ENCODE measurements around the gene CMYA5.

DNA sequence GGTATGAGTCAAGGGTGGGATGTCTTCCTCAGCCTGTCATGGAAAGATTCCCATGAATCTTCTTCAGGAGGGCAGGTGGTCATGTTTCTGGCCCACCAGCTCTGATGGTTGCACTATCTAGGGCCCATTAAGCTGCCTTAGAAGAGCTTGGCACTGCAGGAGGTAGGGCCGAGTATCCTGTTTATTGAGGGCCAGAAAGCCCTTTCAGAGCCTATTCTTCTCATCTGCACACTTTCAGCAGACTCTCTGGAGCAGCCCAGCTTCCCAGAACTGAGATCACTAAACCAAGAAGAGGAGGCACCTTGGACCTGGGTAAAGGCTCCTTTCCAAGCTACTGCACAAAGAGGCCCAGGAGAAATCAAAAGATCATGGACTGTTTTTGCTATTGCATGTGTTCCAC, 154.9 kb downstream of the CMYA5 start:
- TF ChIP-seq, protein P1, sequence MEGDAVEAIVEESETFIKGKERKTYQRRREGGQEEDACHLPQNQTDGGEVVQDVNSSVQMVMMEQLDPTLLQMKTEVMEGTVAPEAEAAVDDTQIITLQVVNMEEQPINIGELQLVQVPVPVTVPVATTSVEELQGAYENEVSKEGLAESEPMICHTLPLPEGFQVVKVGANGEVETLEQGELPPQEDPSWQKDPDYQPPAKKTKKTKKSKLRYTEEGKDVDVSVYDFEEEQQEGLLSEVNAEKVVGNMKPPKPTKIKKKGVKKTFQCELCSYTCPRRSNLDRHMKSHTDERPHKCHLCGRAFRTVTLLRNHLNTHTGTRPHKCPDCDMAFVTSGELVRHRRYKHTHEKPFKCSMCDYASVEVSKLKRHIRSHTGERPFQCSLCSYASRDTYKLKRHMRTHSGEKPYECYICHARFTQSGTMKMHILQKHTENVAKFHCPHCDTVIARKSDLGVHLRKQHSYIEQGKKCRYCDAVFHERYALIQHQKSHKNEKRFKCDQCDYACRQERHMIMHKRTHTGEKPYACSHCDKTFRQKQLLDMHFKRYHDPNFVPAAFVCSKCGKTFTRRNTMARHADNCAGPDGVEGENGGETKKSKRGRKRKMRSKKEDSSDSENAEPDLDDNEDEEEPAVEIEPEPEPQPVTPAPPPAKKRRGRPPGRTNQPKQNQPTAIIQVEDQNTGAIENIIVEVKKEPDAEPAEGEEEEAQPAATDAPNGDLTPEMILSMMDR (IDR thresholded peaks at IDR 0.05) = no peak
- TF ChIP-seq POLR2A (IDR thresholded peaks at IDR 0.05) = no peak
